Stimulated activated naive CD8-positive, alpha-beta T cell treated with anti-CD3 and anti-CD28 coated beads, Interleukin-15, amount 100 ng/mL, for 72 hours (primary cell): Measurements from ENCODE around the gene MAP3K2.
"Not testable (repeated sequence)": the region's sequence is repeated elsewhere in the genome, so short reads cannot be mapped to it uniquely, and the experiment has no call there.

Experiments
- ATAC-seq: fragments of 150-1000 bp; cut with Tn5 transposase; 2 replicates; pipeline ENCODE4 v1.10.0; 2021; ENCODE audit warnings: mild to moderate bottlenecking, moderate library complexity
- DNase-seq, 2 donors: peaks; one replicate each; pipeline ENCODE4 v3.0.0; 2021 to 2022
- H3K27ac Mint-ChIP-seq, 2 donors: one replicate each; pipeline ENCODE4 v1.8.0; 2022; ENCODE audit warnings: mild to moderate bottlenecking in 2 of 2, mixed read lengths in 2 of 2, moderate library complexity in 2 of 2
- H3K27me3 Mint-ChIP-seq: one replicate; pipeline ENCODE4 v1.8.0; 2022; ENCODE audit warnings: mixed read lengths
- H3K4me1 Mint-ChIP-seq: one replicate; pipeline ENCODE4 v1.8.0; 2022; ENCODE audit warnings: mild to moderate bottlenecking, mixed read lengths
- H3K4me3 Mint-ChIP-seq, 2 donors: one replicate each; pipeline ENCODE4 v1.8.0; 2022; ENCODE audit warnings: mild to moderate bottlenecking in 2 of 2, mixed read lengths in 2 of 2, moderate library complexity in 1 of 2
- H3K9me3 Mint-ChIP-seq, 2 donors: one replicate each; pipeline ENCODE4 v1.8.0; 2022; ENCODE audit warnings: mixed read lengths in 2 of 2

Gene MAP3K2

DNA sequence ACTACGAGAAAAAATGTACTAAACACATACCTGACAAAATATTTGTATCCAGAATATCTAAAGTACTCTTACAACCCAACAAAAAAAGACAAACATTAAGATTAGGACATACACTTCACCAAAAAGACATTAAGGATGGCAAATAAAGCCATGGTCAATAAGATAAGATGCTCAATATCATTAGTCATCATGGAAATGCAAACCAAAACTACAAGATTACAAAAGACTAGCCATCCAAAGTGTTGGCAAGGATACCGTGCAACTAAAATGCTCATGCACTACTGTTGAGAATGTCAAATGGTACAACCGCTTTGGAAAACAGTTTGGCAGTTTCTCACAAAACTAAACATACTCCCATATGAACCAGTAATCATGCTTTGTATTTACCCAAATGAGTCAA is 29.7 kb downstream of the MAP3K2 start:
- Mint-ChIP-seq H3K27ac (no peak overlapping the region), H3K27me3 (no peaks in the 10 kb centered on the region), H3K9me3 (no peaks in the 10 kb centered on the region), H3K4me3 (no peak overlapping the region), H3K4me1 (peaks cover 38% of the 10 kb centered on the region)
- DNase-seq = no peak
- no peak for ATAC-seq

DNA sequence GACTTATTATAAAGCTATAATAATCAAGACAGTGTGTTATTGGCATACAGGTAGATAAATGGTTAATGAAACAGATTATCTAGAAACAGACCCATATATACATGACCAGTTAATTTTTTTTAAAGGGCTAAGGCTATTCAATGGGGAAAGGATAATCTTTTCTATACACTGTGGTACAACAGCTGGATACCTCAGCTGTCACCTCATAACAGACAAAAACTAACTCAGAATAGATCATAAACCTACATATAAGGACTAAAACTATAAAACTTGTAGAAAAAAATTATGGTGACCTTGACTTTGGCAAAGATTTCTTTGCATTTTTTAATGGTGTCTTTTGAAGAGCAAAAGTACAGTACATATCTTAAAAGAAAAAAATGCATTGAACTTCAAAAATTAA is 30.2 kb downstream of the MAP3K2 start:
- Mint-ChIP-seq H3K27me3 (no peaks in the 10 kb centered on the region), H3K4me3 (no peak overlapping the region), H3K9me3 (no peaks in the 10 kb centered on the region), H3K27ac (no peak overlapping the region), H3K4me1 (peaks cover 38% of the 10 kb centered on the region)
- DNase-seq = no peak
- ATAC-seq = no peak

DNA sequence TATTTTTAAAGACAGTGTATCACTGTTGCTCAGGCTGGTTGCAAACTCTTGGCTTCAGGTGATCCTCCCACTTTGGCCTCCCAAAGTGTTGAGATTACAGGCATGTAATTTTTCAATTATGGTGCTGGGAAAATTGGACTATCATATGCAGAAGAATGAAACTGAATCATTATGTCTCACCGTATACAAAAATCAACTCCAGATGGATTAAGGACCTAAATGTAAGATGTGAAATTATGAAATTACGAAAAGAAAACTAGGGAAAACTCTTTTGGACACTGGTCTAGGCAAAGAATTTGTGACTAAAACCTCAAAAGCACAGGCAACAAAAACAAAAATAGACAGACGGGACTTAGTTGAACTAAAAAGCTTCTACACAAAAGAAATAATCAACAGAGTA is 31.2 kb downstream of the MAP3K2 start:
- Mint-ChIP-seq H3K9me3 (no peaks in the 10 kb centered on the region), H3K27me3 (no peaks in the 10 kb centered on the region), H3K4me3 (no peak overlapping the region), H3K27ac (no peak overlapping the region), H3K4me1 (peaks cover 42% of the 10 kb centered on the region)
- ATAC-seq = no peak
- DNase-seq = no peak

DNA sequence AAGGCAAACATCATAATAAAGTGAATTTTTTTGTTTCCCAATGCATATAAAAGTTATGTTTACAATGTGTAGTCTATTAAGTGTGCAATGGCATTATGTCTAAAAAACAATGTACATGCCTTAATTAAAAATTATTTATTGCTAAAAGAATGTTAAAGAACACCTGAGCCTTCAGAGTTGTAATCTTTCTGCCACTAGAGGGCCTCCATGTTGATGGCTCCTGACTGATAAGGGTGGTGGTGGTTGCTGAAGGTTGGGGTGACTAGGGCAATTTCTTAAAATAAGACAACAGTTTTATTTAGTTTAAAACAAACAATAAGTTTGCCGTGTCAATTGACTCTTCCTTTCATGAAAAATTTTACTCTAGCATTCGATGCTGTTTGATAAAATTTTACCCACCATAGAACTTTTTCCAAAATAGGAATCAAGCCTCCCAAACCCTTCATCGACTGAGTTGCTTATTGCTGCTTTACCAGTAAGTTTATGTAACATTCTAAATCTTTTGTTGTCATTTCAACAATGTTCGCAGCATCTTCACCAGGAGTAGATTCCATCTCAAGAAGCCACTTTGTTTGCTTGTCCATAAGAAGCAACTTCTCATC is 32.3 kb downstream of the MAP3K2 start:
- Mint-ChIP-seq H3K9me3 (no peaks in the 10 kb centered on the region), H3K27me3 (no peaks in the 10 kb centered on the region), H3K4me3 (no peak overlapping the region), H3K27ac (no peak overlapping the region), H3K4me1 (peaks cover 46% of the 10 kb centered on the region)
- DNase-seq = peak in 1 of 2 donors; percentile 11
- no peak for ATAC-seq

DNA sequence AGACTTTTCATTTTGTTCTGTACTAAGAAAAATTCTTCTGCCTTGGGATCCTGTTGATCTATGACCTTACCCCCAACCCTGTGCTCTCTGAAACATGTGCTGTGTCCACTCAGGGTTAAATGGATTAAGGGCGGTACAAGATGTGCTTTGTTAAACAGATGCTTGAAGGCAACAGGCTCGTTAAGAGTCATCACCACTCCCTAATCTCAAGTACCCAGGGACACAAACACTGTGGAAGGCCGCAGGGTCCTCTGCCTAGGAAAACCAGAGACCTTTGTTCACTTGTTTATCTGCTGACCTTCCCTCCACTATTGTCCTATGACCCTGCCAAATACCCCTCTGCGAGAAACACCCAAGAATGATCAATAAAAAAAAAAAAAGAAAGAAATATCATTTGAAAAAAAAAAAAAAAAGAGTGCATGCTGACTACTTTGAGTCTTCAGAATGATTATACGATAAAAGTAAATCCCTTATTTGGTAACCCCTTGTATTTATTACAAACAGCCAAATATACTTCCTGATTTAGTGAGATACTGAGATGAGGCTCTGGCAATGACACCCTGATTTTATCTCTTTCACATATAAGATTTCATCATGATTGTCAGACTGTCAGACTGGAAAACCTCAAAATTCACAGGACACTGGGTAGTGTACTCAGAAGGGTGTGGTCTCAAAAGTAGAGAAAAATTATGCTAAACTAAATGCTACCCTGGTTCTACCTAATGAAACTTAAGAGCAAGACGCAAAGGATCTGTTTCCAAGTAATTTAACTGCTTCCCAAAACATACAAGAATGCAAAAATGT is 33.7 kb downstream of the MAP3K2 start:
- not testable (repeated sequence) for DNase-seq, H3K27ac Mint-ChIP-seq, H3K27me3 Mint-ChIP-seq, ATAC-seq, H3K9me3 Mint-ChIP-seq, H3K4me3 Mint-ChIP-seq
- peaks cover 43% of the 10 kb centered on the region for H3K4me1 Mint-ChIP-seq

DNA sequence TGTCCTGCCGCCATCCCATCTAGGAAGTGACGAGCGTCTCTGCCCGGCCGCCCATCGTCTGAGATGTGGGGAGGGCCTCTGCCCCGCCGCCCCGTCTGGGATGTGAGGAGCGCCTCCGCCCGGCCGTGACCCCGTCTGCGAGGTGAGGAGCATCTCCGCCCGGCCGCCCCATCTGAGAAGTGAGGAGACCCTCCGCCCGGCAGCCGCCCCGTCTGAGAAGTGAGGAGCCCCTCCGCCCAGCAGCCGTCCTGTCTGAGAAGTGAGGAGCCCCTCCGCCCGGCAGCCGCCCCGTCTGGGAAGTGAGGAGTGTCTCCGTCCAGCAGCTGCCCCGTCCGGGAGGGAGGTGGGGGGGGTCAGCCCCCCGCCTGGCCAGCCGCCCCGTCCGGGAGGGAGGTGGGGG is 34.6 kb downstream of the MAP3K2 start:
- not testable (repeated sequence) for H3K27ac Mint-ChIP-seq, H3K9me3 Mint-ChIP-seq, H3K4me3 Mint-ChIP-seq, H3K27me3 Mint-ChIP-seq, DNase-seq, ATAC-seq
- H3K4me1 Mint-ChIP-seq = peaks cover 48% of the 10 kb centered on the region

DNA sequence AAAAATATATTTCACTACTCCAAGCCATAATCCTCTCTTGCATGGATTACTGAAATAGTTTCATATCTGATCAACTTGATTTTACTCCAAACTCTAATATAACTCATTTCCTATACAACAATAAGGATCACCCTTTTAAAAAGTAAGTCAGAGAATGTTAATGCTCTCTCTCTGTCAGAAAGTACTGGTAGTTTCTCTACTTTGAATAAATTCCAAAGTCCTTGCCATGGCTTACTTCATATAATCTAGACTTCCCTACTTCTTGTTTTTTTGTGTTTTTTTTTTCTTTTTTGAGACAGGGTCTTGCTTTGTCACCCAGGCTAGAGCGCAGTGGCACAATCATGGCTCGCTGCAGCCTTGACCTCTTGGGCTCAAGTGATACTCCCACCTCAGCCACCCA is 36.2 kb downstream of the MAP3K2 start:
- DNase-seq = no peak
- Mint-ChIP-seq H3K4me1 (peaks cover 64% of the 10 kb centered on the region), H3K9me3 (no peaks in the 10 kb centered on the region), H3K4me3 (no peak overlapping the region), H3K27ac (peak overlapping the region in 1 of 2 donors; percentile 2), H3K27me3 (no peaks in the 10 kb centered on the region)
- no peak for ATAC-seq

DNA sequence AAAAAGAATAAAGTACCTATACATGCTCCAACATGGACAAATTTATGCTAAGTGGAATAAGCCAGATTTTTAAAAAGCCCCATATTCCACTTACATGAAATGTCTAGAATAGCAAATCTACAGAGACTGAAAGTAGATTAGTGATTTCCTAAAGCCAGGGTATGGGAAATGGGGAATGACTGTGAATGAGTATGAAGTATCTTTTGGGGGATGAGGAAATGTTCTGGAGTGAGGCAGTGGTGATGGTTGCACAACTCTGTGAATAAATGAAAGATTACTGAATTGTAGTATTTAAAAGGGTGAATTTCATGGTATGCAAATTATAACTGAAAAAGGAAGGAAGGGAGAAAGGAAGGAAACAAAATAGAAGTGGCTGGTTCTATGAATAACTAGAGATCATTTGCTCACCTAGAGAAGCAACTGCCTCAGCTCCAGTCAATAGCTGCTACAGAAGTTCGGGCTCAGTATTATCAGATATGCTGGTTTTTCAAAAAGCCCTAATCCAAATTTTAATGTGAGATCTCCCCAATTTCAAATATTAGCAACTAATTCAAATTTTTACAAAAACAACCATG is 39.3 kb downstream of the MAP3K2 start:
- no peak for DNase-seq
- Mint-ChIP-seq H3K4me3 (no peak overlapping the region), H3K27ac (no peak overlapping the region), H3K4me1 (peaks cover 69% of the 10 kb centered on the region), H3K9me3 (no peaks in the 10 kb centered on the region), H3K27me3 (no peaks in the 10 kb centered on the region)
- ATAC-seq = no peak

DNA sequence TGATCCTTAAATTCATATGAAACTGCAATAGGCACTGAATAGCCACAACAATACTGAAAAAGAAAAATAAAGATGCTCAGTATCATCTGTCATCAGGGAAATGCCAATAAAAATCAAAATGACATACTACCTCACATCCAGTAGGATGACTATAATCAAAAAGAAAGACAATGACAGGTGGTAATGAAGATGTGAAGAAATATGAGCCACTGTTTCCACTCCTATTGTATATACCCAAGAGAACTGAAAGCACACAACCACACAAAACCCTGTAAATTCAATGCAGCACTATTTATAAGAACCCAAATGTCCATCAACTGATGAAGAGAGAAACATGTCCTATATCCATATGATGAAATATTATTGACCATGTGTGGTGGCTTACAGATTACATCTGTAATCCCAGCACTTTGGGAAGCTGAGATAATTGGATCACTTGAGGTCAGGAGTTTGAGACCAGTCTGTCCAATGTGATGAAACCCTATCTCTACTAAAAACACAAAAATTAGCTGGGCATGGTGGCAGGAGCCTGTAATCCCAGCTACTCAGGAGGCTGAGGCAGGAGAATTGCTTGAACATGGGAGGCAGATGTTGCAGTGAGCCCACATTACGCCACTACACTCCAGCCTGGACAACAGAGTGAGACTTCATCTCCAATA is 39.9 kb downstream of the MAP3K2 start:
- no peaks in the 10 kb centered on the region for H3K27me3 Mint-ChIP-seq
- H3K9me3 Mint-ChIP-seq = no peaks in the 10 kb centered on the region
- H3K27ac Mint-ChIP-seq = no peak overlapping the region
- peak overlapping the region in 1 of 2 donors; percentile 0 for H3K4me3 Mint-ChIP-seq
- ATAC-seq (peak; percentile 86), DNase-seq (no peak)
- H3K4me1 Mint-ChIP-seq = peaks cover 69% of the 10 kb centered on the region

DNA sequence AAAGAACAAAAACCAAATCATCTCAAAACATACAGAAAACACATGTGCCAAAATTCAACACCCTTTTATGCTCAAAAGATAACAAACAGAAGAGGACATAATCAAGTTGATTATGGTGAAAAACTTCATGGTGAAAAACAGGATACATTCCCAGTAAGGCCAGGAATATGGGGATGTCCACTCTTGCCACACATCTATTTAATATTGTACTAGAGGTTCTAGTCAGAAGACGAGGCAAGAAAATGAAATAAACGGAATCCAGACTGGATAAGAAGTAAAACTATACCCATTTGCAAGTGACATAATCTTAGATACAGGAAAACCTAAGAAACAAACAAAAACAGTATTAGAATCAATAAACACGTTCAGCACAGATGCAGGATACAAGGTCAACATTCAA is 40.8 kb downstream of the MAP3K2 start:
- Mint-ChIP-seq H3K9me3 (no peaks in the 10 kb centered on the region), H3K27me3 (no peaks in the 10 kb centered on the region), H3K4me1 (peaks cover 64% of the 10 kb centered on the region), H3K27ac (peak overlapping the region in 1 of 2 donors; percentile 9), H3K4me3 (no peak overlapping the region)
- ATAC-seq (no peak), DNase-seq (no peak)

DNA sequence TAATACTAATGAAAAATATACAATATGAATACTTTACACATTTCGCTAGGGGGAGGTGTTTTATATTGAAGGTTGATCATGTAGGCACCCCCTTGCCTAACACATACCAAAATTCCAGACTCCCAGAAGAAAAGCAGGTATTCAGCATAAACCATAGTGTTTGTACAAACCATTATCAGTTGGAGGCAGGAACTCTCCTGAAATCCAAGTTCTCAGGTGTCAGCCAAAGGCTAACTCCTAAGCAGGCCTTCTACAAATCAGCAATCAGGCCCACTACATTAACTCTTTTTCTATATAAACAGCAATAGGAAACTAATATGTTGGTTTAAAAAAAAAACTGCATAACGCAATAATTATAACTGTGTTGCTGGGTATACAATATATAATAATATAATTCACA is 44.5 kb downstream of the MAP3K2 start:
- no peak overlapping the region for H3K27ac Mint-ChIP-seq
- H3K4me3 Mint-ChIP-seq = no peak overlapping the region
- no peaks in the 10 kb centered on the region for H3K27me3 Mint-ChIP-seq
- peaks cover 37% of the 10 kb centered on the region for H3K4me1 Mint-ChIP-seq
- no peak for ATAC-seq
- no peak for DNase-seq
- no peaks in the 10 kb centered on the region for H3K9me3 Mint-ChIP-seq

DNA sequence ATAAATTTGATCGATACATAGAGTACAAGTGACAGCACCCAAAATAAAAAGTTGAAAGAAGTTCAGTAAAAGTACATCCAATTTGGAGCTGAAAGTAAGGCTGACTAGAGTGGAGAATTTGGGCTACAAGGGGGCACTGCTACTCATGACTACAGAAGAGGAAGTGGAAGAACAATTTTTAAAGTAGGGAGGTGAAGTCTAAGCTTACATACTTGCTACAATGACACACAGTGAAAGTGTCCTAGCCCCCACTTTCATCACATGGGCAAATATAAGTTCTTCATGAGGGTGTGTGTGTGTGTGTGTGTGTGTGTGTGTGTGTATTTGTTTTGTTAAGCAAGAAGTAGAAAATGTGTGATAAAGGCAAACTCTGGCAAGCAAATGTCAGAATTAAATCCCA is 45.7 kb downstream of the MAP3K2 start:
- no peaks in the 10 kb centered on the region for H3K9me3 Mint-ChIP-seq
- H3K4me1 Mint-ChIP-seq = peaks cover 25% of the 10 kb centered on the region
- DNase-seq (no peak), ATAC-seq (no peak)
- H3K27ac Mint-ChIP-seq = no peak overlapping the region
- no peaks in the 10 kb centered on the region for H3K27me3 Mint-ChIP-seq
- H3K4me3 Mint-ChIP-seq = no peak overlapping the region

DNA sequence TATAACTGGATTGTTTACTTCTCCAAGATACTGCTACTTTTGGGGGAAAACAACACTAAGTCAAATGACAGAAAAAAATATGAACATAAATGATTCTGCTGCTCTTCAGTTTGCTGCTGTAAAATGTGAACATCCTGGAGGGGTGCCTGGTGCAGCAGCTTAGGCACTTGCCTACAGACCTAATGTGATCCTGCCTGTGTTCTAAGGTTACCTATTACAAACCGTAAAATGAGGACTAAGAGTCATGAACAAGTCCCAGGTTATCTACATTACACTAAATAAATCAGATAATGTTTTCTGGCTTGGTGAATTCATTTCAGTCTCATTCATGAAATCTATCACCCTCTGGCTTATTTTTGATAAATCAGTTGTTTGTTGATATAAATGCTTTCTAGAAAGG is 55.4 kb downstream of the MAP3K2 start:
- Mint-ChIP-seq H3K27me3 (no peaks in the 10 kb centered on the region), H3K27ac (peak overlapping the region; percentile 19 to 36), H3K4me1 (no peaks in the 10 kb centered on the region), H3K4me3 (no peak overlapping the region), H3K9me3 (no peaks in the 10 kb centered on the region)
- DNase-seq (no peak), ATAC-seq (no peak)

DNA sequence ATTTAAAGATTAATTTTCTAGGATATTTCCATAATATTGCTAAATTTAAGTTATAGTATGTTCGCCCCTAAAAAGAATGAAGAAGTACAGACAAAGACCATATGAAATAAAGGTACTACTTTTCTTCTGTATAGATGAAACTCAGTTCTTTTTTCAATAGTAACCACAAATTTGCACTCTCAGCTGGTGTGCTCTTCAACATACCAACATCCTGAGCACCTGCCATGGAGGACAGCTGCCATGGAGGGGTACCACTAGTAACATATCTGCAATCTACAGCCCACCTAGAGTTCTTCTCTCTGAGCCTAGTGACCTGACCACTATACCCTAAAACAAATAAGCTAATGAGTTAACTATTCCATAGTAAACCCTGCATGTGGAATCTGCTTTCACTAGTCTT is 57.0 kb downstream of the MAP3K2 start:
- Mint-ChIP-seq H3K4me1 (no peaks in the 10 kb centered on the region), H3K9me3 (no peaks in the 10 kb centered on the region), H3K27me3 (no peaks in the 10 kb centered on the region), H3K27ac (no peak overlapping the region), H3K4me3 (no peak overlapping the region)
- ATAC-seq (no peak), DNase-seq (no peak)

DNA sequence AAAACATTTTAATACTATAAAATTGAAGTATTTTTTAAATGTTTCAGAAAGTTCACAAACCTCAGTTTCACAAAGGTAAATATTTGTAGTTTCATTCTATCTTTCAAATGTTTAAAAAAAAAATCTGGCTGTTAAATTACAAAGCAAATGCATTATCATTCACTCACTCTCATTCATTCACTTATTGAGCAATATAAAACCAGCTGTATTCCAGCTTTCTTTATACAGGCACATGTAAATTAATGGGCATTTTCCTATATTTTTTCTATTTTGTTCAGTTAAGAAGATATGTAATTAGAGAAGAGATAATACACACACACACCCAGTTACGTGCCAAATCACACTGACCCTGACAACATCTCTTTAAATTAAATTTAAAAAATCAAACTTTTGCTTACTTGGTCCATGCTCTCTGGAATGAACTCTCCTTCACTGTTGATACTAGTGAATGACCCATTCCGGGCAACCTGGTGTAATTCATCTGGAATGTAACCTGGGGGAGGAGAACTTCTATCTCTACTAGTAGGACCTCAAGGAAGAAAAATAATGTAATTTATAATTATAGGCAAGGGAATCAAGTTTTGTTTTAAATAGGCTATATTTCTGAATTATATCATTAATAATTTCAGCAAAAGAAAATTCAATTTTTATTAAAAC is 61.4 kb downstream of the MAP3K2 start:
- H3K9me3 Mint-ChIP-seq = no peaks in the 10 kb centered on the region
- no peak overlapping the region for H3K4me3 Mint-ChIP-seq
- H3K4me1 Mint-ChIP-seq = no peaks in the 10 kb centered on the region
- H3K27me3 Mint-ChIP-seq = no peaks in the 10 kb centered on the region
- H3K27ac Mint-ChIP-seq = no peak overlapping the region
- ATAC-seq = no peak
- no peak for DNase-seq
